A673 (cell line): ENCODE data around the gene MMD2.

Source experiments
- CTCF ChIP-seq: fragments of 300-800, 200-600 bp; sonication (generic); conservative IDR thresholded peaks from 2 replicates; pipeline ENCODE4 v1.5.1; 2017; ENCODE audit warnings: low read depth, mild to moderate bottlenecking, antibody characterized with exemption, low read length, moderate library complexity, mixed read lengths
- EZH2 ChIP-seq: fragments of 200-600 bp; sonication (generic); IDR thresholded peaks from 2 replicates; pipeline ENCODE4 v1.6.1; 2017; ENCODE audit warnings: borderline replicate concordance, low read depth, mild to moderate bottlenecking, mixed read lengths, antibody characterized with exemption, low read length; ENCODE audit not compliant: poor library complexity, severe bottlenecking

DNA sequence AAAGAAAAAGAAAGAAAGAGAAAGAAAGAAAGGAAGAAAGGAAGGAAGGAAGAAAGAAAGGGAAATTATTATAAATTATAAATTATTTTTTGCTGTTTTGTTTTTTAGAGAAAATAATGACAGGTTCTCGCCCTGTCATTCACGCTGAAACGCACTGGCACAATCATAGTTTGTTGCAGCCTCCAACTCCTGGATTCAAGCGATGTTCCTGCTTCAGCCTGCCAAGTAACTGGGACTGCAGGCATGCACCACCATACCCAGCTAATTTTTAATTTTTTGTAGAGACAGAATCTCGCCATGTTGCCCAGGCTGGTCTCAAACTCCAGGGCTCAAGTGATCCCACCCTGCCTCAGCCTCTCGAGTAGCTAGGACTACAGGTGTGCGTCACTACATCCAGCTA is 21.6 kb downstream of the MMD2 start:
- TF ChIP-seq CTCF = no peak
- no peak for TF ChIP-seq EZH2
